ENCODE data around the gene PCDHB1. TPM values are rescaled to one million over a fixed set of nuclear protein-coding genes. Genes with fewer than 3 reads are reported as not detected.
"Not testable (repeated sequence)": the region's sequence is repeated elsewhere in the genome, so short reads cannot be mapped to it uniquely, and the experiment has no call there.

Gene PCDHB1
- total RNA-seq, 2 donors from 2014 or later: not detected

DNA sequence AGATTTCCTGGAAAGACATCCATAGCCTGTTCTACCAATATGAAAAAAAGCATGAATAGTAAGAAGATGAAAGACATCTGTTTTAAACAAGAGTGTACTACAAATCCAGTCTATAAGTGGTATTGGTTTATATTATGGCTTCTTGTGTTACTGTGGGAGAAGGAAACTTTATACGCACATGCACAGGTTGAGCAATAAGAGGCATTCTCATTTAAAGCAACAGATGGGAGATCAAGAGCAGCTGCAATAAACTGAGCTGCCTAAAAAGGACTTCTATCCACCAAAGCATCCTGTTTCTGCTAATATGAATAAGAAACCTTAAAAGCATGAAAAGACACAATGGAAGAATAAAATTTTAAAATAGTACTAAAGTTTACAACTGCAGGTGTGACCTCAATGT is 8.6 kb upstream of the PCDHB1 start:
- intact Hi-C loops (cut with DNase I): loop anchor here in 1 of 2 donors (10.0 kb wide), 3 partner anchors 158 to 678 kb away; partner anchors contain the start of genes PCDHA10, PCDHA13 and SLC4A9
- ATAC-seq: no peak

DNA sequence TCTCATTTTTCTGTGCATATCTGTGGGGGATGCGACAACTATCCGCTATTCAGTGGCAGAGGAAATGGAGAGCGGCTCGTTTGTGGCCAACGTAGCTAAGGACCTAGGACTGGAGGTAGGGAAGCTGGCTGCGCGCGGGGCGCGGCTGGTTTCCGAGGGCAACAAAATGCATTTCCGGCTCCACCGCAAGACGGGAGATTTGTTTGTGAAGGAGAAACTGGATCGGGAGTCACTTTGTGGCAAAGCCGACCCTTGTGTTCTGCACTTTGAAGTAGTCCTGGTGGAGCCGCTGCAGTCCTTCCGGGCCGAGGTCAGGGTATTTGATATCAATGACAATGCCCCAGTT is 320 bp downstream of the PCDHB1 start:
- intact Hi-C loops (cut with DNase I): no loop called here
- DNase-seq: no peak

More for the DNA sequence above, 8.6 kb upstream of the PCDHB1 start:
- no peak for DNase-seq

DNA sequence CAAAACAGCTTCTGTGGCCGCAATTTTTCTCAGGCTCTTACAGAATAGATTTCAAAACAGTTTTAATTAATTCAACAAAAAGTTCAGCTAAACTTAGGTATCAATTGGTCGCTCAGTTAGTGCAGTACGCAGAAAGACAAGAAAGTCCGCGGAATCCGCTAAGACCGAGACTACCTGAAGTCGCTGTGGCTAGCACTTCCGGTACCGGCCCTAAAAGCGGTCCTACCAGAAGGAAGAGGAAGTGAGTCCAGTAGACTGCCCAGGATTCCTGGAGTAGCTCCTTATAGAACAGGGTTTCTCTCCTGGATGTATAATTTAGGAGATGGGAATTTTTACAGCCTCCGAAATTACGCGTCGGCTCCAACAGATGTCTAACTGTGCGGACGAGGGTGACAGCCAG is 26.7 kb downstream of the PCDHB1 start:
- ATAC-seq (no peak), DNase-seq (no peak)
- intact Hi-C loops (cut with DNase I): no loop called here

More for the DNA sequence above, 320 bp downstream of the PCDHB1 start:
- ATAC-seq: no peak

DNA sequence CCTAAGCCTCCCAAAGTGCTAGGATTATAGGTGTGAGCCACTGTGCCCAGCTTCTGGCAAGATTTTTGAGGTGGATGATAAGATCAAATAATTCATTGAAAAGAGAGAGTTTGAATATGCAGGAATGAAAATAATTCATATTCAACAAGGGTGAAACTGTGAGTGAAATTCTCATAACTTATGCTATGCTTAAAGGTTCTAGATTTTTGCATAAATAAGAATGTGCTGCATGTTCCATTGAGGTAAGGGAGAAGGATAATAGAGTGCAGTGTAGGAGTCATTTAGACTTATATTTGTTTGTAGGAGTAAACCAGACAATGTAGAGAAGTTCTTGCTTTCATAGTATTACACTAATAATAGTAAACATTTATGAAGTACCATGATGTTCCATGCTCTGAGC is 31.1 kb downstream of the PCDHB1 start:
- ATAC-seq (no peak), DNase-seq (no peak)
- intact Hi-C loops (cut with DNase I): no loop called here

DNA sequence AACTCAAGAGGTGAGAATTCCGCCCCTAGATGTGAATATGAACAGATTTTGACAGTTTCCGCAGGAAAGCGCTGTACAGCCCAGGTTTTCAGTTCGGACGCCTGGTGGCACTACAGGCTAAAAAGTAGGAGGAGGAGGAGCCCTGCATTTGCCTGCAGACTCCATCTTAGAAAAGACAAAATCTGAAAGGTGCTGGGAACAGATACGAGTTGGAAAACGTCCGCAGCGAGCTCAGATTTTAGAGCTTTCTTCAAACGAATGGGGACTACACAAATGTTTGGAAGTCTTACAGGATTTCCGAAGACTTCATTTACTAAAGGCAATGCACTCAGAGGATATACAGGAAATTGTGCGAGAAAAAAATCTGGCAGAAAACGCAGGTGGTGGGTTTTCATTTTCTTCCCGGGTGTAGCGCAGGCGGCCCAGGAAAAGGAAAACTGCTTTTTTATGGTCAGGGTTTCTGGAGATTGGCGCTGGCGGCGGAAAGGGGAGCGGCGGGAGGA is 33.4 kb downstream of the PCDHB1 start:
- DNase-seq (peak; percentile 47), ATAC-seq (peak; percentile 90)
- intact Hi-C loops (cut with DNase I): no loop called here

DNA sequence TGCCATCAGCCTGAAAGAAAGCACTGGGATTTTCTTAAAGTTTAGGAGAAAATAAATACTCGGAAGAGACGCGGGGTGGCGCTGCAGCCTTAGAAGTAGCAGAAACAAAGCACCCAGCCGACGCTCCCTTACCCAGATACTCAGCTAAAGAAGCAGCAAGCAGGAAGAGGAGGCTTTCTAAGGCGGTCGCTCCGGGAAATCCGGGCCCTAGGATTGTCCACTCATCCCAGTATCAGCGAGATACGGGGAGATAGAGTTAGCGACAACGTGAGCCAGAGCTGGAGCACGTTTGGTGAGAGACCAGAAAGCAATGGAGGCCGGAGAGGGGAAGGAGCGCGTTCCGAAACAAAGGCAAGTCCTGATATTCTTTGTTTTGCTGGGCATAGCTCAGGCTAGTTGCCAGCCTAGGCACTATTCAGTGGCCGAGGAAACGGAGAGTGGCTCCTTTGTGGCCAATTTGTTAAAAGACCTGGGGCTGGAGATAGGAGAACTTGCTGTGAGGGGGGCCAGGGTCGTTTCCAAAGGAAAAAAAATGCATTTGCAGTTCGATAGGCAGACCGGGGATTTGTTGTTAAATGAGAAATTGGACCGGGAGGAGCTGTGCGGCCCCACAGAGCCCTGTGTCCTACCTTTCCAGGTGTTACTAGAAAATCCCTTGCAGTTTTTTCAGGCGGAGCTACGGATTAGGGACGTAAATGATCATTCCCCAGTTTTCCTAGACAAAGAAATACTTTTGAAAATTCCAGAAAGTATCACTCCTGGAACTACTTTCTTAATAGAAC is 43.5 kb downstream of the PCDHB1 start, which contains the start of gene PCDHB2:
Gene PCDHB2 (plus strand): TSS at position 135 of the 782 bp plus-strand sequence. CDS start 176 bp downstream, at position 311.
- DNase-seq (peak; percentile 46), ATAC-seq (peak; percentile 43 to 76)
- intact Hi-C loops (cut with DNase I): no loop called here

DNA sequence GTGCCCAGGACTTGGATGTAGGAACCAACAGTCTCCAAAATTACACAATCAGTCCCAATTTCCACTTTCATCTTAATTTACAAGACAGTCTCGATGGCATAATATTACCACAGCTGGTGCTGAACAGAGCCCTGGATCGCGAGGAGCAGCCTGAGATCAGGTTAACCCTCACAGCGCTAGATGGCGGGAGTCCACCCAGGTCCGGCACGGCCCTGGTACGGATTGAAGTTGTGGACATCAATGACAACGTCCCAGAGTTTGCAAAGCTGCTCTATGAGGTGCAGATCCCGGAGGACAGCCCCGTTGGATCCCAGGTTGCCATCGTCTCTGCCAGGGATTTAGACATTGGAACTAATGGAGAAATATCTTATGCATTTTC is 44.1 kb downstream of the PCDHB1 start:
- DNase-seq: no peak
- intact Hi-C loops (cut with DNase I): no loop called here
- ATAC-seq: no peak

DNA sequence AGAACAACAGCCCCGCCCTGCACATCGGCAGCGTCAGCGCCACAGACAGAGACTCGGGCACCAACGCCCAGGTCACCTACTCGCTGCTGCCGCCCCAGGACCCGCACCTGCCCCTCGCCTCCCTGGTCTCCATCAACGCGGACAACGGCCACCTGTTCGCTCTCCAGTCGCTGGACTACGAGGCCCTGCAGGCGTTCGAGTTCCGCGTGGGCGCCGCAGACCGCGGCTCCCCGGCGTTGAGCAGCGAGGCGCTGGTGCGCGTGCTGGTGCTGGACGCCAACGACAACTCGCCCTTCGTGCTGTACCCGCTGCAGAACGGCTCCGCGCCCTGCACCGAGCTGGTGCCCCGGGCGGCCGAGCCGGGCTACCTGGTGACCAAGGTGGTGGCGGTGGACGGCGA is 45.0 kb downstream of the PCDHB1 start:
- DNase-seq; ATAC-seq; intact Hi-C loops (cut with DNase I): not testable (repeated sequence)

DNA sequence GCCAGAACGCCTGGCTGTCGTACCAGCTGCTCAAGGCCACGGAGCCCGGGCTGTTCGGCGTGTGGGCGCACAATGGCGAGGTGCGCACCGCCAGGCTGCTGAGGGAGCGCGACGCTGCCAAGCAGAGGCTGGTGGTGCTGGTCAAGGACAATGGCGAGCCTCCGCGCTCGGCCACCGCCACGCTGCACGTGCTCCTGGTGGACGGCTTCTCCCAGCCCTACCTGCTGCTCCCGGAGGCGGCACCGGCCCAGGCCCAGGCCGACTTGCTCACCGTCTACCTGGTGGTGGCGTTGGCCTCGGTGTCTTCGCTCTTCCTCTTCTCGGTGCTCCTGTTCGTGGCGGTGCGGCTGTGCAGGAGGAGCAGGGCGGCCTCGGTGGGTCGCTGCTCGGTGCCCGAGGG is 45.4 kb downstream of the PCDHB1 start:
- intact Hi-C loops (cut with DNase I); ATAC-seq; DNase-seq: not testable (repeated sequence)

DNA sequence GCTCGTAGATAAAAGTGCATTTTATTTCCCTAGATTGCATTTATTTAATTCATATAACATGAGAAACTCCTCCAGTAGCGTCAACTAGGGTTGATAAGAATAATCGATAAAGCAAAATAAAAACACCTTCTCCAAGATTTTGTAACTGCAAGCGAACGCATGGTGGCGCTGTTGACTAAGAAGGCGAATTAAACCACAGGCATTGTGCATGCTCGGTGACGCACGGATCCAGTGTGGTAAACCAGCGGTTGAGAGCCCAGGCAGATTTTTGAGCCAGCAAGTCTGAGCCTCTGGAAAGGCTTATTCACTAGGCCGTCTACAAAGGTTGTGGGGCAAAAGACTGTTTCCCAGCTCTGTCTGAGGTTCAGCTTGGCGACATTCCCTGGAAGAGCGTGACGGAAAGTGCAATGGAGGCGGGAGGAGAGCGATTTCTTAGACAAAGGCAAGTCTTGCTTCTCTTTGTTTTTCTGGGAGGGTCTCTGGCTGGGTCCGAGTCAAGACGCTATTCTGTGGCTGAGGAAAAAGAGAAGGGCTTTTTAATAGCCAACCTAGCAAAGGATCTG is 49.1 kb downstream of the PCDHB1 start, which contains the start of gene PCDHB3:
Gene PCDHB3 (plus strand): TSS at position 231 of the 563 bp plus-strand sequence. CDS start 177 bp downstream, at position 408.
- ATAC-seq: peak; percentile 60 to 74
- intact Hi-C loops (cut with DNase I): no loop called here
- DNase-seq: peak; percentile 69

DNA sequence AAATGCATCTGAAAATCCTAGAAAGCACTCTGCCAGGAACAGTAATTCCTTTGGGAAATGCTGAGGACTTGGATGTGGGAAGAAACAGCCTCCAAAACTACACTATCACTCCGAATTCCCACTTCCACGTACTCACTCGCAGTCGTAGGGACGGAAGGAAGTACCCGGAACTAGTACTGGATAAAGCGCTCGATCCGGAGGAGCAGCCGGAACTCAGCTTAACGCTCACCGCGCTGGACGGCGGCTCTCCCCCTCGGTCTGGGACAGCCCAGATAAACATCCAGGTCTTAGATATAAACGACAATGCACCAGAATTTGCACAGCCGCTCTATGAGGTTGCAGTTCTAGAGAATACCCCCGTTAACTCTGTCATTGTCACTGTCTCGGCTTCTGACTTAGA is 49.9 kb downstream of the PCDHB1 start:
- no peak for ATAC-seq
- intact Hi-C loops (cut with DNase I): no loop called here
- DNase-seq: no peak

DNA sequence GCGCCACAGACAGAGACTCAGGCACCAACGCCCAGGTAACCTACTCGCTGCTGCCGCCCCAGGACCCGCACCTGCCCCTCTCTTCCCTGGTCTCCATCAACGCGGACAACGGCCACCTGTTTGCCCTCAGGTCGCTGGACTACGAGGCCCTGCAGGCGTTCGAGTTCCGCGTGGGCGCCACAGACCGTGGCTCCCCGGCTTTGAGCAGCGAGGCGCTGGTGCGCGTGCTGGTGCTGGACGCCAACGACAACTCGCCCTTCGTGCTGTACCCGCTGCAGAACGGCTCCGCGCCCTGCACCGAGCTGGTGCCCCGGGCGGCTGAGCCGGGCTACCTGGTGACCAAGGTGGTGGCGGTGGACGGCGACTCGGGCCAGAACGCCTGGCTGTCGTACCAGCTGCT is 50.9 kb downstream of the PCDHB1 start:
- ATAC-seq; DNase-seq; intact Hi-C loops (cut with DNase I): not testable (repeated sequence)

DNA sequence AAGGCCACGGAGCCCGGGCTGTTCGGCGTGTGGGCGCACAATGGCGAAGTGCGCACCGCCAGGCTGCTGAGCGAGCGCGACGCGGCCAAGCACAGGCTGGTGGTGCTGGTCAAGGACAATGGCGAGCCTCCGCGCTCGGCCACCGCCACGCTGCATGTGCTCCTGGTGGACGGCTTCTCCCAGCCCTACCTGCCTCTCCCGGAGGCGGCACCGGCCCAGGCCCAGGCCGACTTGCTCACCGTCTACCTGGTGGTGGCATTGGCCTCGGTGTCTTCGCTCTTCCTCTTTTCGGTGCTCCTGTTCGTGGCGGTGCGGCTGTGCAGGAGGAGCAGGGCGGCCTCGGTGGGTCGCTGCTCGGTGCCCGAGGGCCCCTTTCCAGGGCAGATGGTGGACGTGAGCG is 51.3 kb downstream of the PCDHB1 start:
- DNase-seq; intact Hi-C loops (cut with DNase I); ATAC-seq: not testable (repeated sequence)

DNA sequence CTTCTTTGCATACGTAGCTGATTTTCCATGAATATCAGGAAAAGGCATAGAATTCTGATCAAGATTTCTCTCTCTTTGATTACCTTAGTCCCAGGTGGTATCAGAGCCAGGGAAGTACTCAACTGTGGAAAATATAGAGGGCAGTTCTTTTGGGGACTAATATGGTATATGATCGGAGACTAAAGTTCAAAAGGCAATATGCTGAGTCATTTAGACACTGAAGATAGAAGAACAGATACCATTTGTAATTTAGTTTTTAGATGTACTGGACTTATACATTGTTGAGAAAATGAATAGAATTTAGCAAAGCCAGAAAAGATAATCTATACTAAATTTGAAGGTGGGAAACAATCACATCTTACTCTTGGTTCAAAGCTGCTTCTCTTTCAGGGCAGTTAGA is 54.2 kb downstream of the PCDHB1 start:
- ATAC-seq (no peak), DNase-seq (no peak)
- intact Hi-C loops (cut with DNase I): no loop called here

Other genes starting within 250 kb of the PCDHB1 start
- under 1 TPM; 0.16 to 0.24 TPM for gene PCDHA4, start 244.3 kb upstream of the PCDHB1 start, total RNA-seq
- under 1 TPM in 1 of 2 donors, not detected in 1; 0.08 TPM for gene PCDHA5, start 229.8 kb upstream of the PCDHB1 start, total RNA-seq
- under 1 TPM; 0.09 to 0.21 TPM for gene PCDHA6, start 223.4 kb upstream of the PCDHB1 start, total RNA-seq
- not detected for gene PCDHA7, start 217.1 kb upstream of the PCDHB1 start, total RNA-seq
- gene PCDHA8, start 210.2 kb upstream of the PCDHB1 start, total RNA-seq: under 1 TPM; 0.06 to 0.10 TPM
- under 1 TPM; 0.03 to 0.05 TPM for gene PCDHA9, start 203.0 kb upstream of the PCDHB1 start, total RNA-seq
- gene PCDHA10, start 195.5 kb upstream of the PCDHB1 start, total RNA-seq: under 1 TPM; 0.44 to 0.55 TPM
- gene PCDHA11, start 182.4 kb upstream of the PCDHB1 start, total RNA-seq: under 1 TPM; 0.09 to 0.29 TPM
- under 1 TPM; 0.15 to 0.34 TPM for gene PCDHA12, start 176.1 kb upstream of the PCDHB1 start, total RNA-seq
- under 1 TPM; 0.27 to 0.31 TPM for gene PCDHA13, start 169.2 kb upstream of the PCDHB1 start, total RNA-seq
- 1 to 10 TPM in 1 of 2 donors, under 1 TPM in 1; 0.65 to 1.0 TPM for gene PCDHAC1, start 125.1 kb upstream of the PCDHB1 start, total RNA-seq
- 1 to 10 TPM; 1.7 to 2.9 TPM for gene PCDHAC2, start 84.9 kb upstream of the PCDHB1 start, total RNA-seq
- 1 to 10 TPM; 2.9 to 3.1 TPM for gene PCDHB2, start 43.2 kb downstream of the PCDHB1 start, total RNA-seq
- 1 to 10 TPM; 1.3 to 1.9 TPM for gene PCDHB3, start 49.1 kb downstream of the PCDHB1 start, total RNA-seq
- 1 to 10 TPM; 1.6 to 2.4 TPM for gene PCDHB4, start 70.4 kb downstream of the PCDHB1 start, total RNA-seq
- gene PCDHB5, start 83.8 kb downstream of the PCDHB1 start, total RNA-seq: 1 to 10 TPM; 2.7 to 3.1 TPM
- gene PCDHB6, start 98.7 kb downstream of the PCDHB1 start, total RNA-seq: under 1 TPM; 0.71 to 0.86 TPM
- gene PCDHB7, start 121.3 kb downstream of the PCDHB1 start, total RNA-seq: 1 to 10 TPM; 1.0 to 1.7 TPM
- gene PCDHB8, start 126.4 kb downstream of the PCDHB1 start, total RNA-seq: 1 to 10 TPM; 2.6 to 6.1 TPM
- 1 to 10 TPM; 2.6 to 3.1 TPM for gene PCDHB16, start 131.0 kb downstream of the PCDHB1 start, total RNA-seq
- gene PCDHB9, start 135.8 kb downstream of the PCDHB1 start, total RNA-seq: 1 to 10 TPM; 2.5 to 4.3 TPM
- 1 to 10 TPM; 1.3 to 1.5 TPM for gene PCDHB10, start 141.0 kb downstream of the PCDHB1 start, total RNA-seq
- gene PCDHB11, start 148.3 kb downstream of the PCDHB1 start, total RNA-seq: 1 to 10 TPM; 1.8 to 3.3 TPM
- 1 to 10 TPM; 2.4 to 2.6 TPM for gene PCDHB12, start 157.3 kb downstream of the PCDHB1 start, total RNA-seq
- 1 to 10 TPM; 3.5 to 5.3 TPM for gene PCDHB13, start 162.5 kb downstream of the PCDHB1 start, total RNA-seq
- gene PCDHB14, start 172.0 kb downstream of the PCDHB1 start, total RNA-seq: 1 to 10 TPM; 3.9 to 5.8 TPM
- 1 to 10 TPM; 4.5 to 5.7 TPM for gene PCDHB15, start 194.0 kb downstream of the PCDHB1 start, total RNA-seq